Heart right ventricle (tissue), 16 donors: ENCODE measurements around the gene CADPS2. TPM values are rescaled to one million over a fixed set of nuclear protein-coding genes. Genes with fewer than 3 reads are reported as not detected.

Experiments used
- ATAC-seq, 8 donors: fragments of 200-7000 bp; cut with Tn5 transposase; one replicate each; pipeline ENCODE4 v1.9.1; 2020; ENCODE audit warnings: mild to moderate bottlenecking in 8 of 8, moderate library complexity in 8 of 8, moderate number of reproducible peaks in 1 of 8
- DNase-seq, 2 donors: peaks; one replicate each; pipeline ENCODE4 v3.0.0-alpha.2; 2020
- H3K27ac ChIP-seq, 10 donors: fragments of 200-600 bp; sonication (generic) in 2 of 10; one replicate each; pipeline versions ENCODE4 v1.5.0 to v1.8.0; 2020 to 2022; ENCODE audit warnings: mild to moderate bottlenecking in 3 of 10
- H3K27me3 ChIP-seq, 7 donors: fragments of 200-600 bp; one replicate each; pipeline ENCODE4 v1.8.0; 2021 to 2022; ENCODE audit warnings: mild to moderate bottlenecking in 2 of 7
- H3K36me3 ChIP-seq, 9 donors: fragments of 200-600 bp; sonication (generic) in 1 of 9; one replicate each; pipeline versions ENCODE4 v1.5.0 to v1.8.0; 2020 to 2022; ENCODE audit warnings: mild to moderate bottlenecking in 2 of 9
- H3K4me1 ChIP-seq, 9 donors: fragments of 200-600 bp; sonication (generic) in 1 of 9; one replicate each; pipeline versions ENCODE4 v1.5.0 to v1.8.0; 2020 to 2022; ENCODE audit warnings: mild to moderate bottlenecking in 4 of 9
- H3K4me3 ChIP-seq, 10 donors: fragments of 200-600 bp; sonication (generic) in 2 of 10; one replicate each; pipeline versions ENCODE4 v1.5.0 to v1.8.0; 2020 to 2022; ENCODE audit warnings: mild to moderate bottlenecking in 7 of 10, moderate library complexity in 2 of 10
- H3K9me3 ChIP-seq, 11 donors: fragments of 200-600 bp in 10 of 11; sonication (generic) in 2 of 11; one replicate each; pipeline versions ENCODE4 v1.5.0 to v1.8.0; 2013 to 2022; ENCODE audit warnings: mild to moderate bottlenecking in 2 of 11, control low read depth in 1 of 11, moderate library complexity in 1 of 11
- WGBS, 2 donors: extraction: QIAGEN DNeasy Blood & Tissue Kit; methylation state at CpG; one replicate each; pipeline ENCODE4 v1.1.7; 2013; ENCODE audit warnings: inconsistent platforms in 1 of 2; 5-methylcytosine and 5-hydroxymethylcytosine counted together
- intact Hi-C, 10 donors: fragments of 100-400 bp; cut with DNase I; formaldehyde crosslinking; loops; one replicate each; pipeline versions ENCODE4 v1.11.1 to v1.14.2; 2022
- polyA plus RNA-seq, 2 donors: library from polyadenylated mRNA; stranded (reverse); fragments of 200-250 nt; gene quantifications; one replicate each; pipeline ENCODE4 v1.2.3, GENCODE V29; 2013
- total RNA-seq, 10 donors: library from RNA; stranded (reverse); fragmentation: NEBNext Ultra II Directional in 3 of 10; extraction: Animal tissue kit (Norgen Biotek cat#: 25700) in 3 of 10; gene quantifications; one replicate each; pipeline versions ENCODE4 v1.2.1 to v1.2.4, GENCODE V29; 2021 to 2023
- TF ChIP-seq, protein P1 (sequence below), 9 donors: fragments of 200-600 bp; sonication (generic) in 2 of 9; IDR thresholded peaks; one replicate each; pipeline versions ENCODE4 v1.5.0 to v1.8.0; 2021 to 2022; ENCODE audit warnings: antibody characterized with exemption in 9 of 9, mild to moderate bottlenecking in 5 of 9, moderate library complexity in 1 of 9
- donor health status: Arrhythmogenic right ventricular cardiomyopathy.
- donor health status: ischemic (EF 13 %, LVEDD 7.1; RV severe dilation, severe dysfunction).
- donor health status: healthy with polysubstance abuse.
- donor health status: DM: no; HTN: yes; CAD: no.
- donor health status: DM: no; HTN: no; CAD: no.
- donor health status: ischemic (EF 25% LVEDD 6.9; RV normal size, moderate dysfunction).
- donor health status: ischemic (EF 25% LVEDD 5.7; RV mildly dilated, moderate dysfunction).
- donor health status: healthy.
- donor health status: DM: yes; HTN: yes; CAD: no.
- donor health status: Ischemic cardiomyopathy.
- donor health status: ischemic (EF 35%, LVEDD 5.7; RV mildly dilated, moderate dysfunction).
- donor health status: nonischemic (EF 11% LVEDD 7.7; RV severe dilation, severe dysfunction).
- donor health status: DM: yes; HTN: yes; CAD: no.
- donor health status: PGD.
- donor health status: ischemic (EF 29% LVEDD 5.4; RV normal size, mild dysfunction).
- donor health status: nonischemic (EF 23%, LVEDD 6.1; RV moderate dilation, normal function).

Gene CADPS2
- total and polyA plus RNA-seq, 12 donors, result 3.6 to 25.7 (median 6.6) TPM

DNA sequence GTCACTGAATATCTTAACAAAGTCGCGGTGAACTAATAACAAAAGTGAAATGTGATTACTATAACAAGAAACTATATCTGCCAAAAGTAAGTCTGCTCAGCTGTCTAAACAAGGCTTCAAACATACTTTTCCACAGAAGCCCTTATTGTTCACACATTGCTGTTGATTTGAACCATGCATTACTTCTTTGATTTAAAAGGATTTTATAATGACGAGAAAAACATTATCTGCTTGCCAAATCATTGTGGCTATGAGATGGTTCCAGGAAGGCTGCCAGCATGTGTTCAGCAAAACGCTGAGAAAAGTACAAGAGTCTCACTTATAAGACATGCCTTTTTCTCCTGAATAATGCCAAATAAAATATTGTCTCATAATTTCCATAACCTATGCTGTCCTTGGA, 211.8 kb downstream of the CADPS2 start:
- Histone ChIP-seq H3K4me1 (peaks cover 0 to 14% (median 3%) of the 10 kb centered on the region in 9 donors), H3K9me3 (no peaks in the 10 kb centered on the region), H3K4me3 (no peak overlapping the region), H3K27me3 (no peaks in the 10 kb centered on the region), H3K27ac (peak overlapping the region in 1 of 10 donors; percentile 6), H3K36me3 (no peaks in the 10 kb centered on the region)
- TF ChIP-seq, protein P1, sequence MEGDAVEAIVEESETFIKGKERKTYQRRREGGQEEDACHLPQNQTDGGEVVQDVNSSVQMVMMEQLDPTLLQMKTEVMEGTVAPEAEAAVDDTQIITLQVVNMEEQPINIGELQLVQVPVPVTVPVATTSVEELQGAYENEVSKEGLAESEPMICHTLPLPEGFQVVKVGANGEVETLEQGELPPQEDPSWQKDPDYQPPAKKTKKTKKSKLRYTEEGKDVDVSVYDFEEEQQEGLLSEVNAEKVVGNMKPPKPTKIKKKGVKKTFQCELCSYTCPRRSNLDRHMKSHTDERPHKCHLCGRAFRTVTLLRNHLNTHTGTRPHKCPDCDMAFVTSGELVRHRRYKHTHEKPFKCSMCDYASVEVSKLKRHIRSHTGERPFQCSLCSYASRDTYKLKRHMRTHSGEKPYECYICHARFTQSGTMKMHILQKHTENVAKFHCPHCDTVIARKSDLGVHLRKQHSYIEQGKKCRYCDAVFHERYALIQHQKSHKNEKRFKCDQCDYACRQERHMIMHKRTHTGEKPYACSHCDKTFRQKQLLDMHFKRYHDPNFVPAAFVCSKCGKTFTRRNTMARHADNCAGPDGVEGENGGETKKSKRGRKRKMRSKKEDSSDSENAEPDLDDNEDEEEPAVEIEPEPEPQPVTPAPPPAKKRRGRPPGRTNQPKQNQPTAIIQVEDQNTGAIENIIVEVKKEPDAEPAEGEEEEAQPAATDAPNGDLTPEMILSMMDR (IDR thresholded peaks at IDR 0.05), result no peak
- ATAC-seq (peak in 3 of 8 donors; percentile 31 to 56 (median 44)), DNase-seq (no peak)
- WGBS, 2 donors, result 56 to 63% methylated on average over 4 of the region's 4 CpGs
- intact Hi-C loops, result no loop called here

DNA sequence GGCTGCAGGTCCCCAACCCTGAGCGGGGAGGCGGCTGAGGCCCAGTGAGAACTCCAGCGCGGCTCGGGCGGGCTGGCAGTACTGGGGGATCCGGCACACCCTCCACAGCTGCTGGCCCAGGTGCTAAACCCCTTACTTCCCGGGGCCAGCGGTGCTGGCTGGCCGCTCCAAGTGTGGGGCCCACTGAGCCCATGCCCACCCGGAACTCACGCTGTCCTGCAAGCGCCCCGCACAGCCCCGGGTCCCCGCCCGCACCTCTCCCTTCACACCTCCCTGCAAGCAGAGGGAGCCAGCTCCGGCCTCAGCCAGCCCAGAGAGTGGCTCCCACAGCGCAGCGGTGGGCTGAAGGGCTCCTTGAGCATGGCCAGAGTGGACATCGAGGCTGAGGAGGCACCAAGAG, 212.3 kb downstream of the CADPS2 start:
- Histone ChIP-seq H3K27ac (peak overlapping the region in 1 of 10 donors; percentile 6), H3K9me3 (no peaks in the 10 kb centered on the region), H3K4me1 (peaks cover 0 to 14% (median 3%) of the 10 kb centered on the region in 9 donors), H3K27me3 (no peaks in the 10 kb centered on the region), H3K4me3 (no peak overlapping the region), H3K36me3 (no peaks in the 10 kb centered on the region)
- no peak for ATAC-seq
- WGBS, 2 donors, result 95 to 97% methylated on average over 18 to 21 of the region's 21 CpGs
- TF ChIP-seq, protein P1 (IDR thresholded peaks at IDR 0.05), result no peak
- no peak for DNase-seq
- intact Hi-C loops, result no loop called here

DNA sequence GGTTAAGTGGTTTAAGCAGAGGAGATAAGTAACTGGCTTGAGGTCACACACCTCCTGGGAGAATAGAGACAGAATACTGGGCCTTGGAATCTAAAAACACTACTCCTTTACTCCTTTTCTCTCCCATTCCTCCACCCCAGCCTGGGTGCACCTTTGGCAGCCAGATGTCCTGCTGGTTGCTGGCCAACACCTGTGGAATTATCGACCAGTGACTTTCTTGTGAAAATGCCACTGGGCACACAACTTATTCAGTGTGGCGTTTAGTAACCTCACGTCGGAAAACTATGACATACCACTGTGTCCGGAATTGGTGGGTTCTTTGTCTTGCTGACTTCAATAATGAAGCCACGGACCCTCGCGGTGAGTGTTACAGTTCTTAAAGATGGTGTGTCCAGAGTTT, 213.7 kb downstream of the CADPS2 start:
- intact Hi-C loops, result no loop called here
- Histone ChIP-seq H3K9me3 (no peaks in the 10 kb centered on the region), H3K27ac (no peak overlapping the region), H3K27me3 (no peaks in the 10 kb centered on the region), H3K4me3 (no peak overlapping the region), H3K36me3 (no peaks in the 10 kb centered on the region), H3K4me1 (peaks cover 0 to 14% (median 3%) of the 10 kb centered on the region in 9 donors)
- ATAC-seq, result no peak
- 96% methylated on average over 8 of the region's 8 CpGs for WGBS, 2 donors
- DNase-seq, result no peak
- TF ChIP-seq, protein P1 (IDR thresholded peaks at IDR 0.05), result no peak

DNA sequence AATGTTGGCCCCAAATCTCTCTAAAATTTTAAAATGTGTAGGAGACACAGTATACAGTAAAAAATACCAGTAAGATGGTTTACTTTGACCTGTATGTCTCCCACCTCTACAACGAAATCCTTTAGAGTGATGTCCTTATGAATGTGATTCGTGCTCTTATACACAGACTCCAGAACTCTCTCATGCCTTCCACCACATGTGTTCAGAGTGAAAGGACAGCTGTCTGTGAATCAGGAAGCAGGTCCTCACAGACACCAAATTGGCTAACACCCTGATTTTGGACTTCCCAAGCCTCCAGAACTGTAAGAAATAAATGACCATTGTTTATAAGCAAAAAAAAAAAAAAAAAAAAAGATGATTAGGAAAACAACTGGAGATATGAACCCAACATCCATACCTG, 222.5 kb downstream of the CADPS2 start:
- H3K36me3 ChIP-seq, result no peaks in the 10 kb centered on the region
- intact Hi-C loops, result no loop called here
- no peak for DNase-seq
- H3K4me3 ChIP-seq, result no peak overlapping the region
- no peaks in the 10 kb centered on the region for H3K4me1 ChIP-seq
- H3K9me3 ChIP-seq, result no peaks in the 10 kb centered on the region
- WGBS, 2 donors, result 69 to 78% methylated on average over 2 of the region's 2 CpGs
- no peaks in the 10 kb centered on the region for H3K27me3 ChIP-seq
- no peak overlapping the region for H3K27ac ChIP-seq
- TF ChIP-seq, protein P1 (IDR thresholded peaks at IDR 0.05), result no peak
- peak in 2 of 8 donors; percentile 38 to 61 for ATAC-seq
